ENCODE data around the gene PRSS38.

The PRSS38 gene

DNA sequence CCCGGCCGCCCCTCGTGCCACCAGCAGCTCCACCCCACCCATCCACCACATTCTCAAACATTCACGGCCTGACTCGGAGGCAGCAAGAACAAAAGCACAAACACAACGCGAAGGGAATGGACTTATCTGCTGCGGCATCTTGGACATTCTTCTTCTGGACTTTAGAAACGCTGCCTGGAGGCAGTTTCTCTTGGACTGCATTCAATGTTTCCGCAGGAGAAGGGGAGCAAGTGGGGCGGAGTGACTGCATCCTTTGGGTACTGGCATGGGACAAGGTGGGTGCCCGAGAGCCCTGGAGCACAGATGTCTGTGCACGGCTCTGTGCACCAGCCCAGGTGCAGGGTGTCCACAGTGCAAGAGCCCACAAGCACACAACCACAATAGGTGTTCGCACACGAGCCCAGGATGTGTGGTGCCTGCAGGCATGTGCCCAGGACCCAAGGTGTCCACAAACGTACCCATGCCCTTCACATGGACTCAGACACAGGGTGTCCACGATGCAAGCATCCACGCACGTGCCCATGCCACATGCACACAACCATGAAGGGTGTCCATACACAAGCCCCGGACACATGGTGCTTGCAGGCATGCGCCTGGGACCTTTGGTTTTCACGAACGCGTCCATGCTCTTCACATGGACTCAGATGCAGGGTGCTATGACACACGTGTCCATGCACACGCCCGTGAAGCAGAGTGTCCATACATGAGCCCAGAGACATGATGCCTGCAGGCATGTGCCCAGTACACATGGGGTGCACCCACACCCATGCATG is 78.7 kb downstream of the PRSS38 start:
- in situ Hi-C loops (cut with MboI; ENCODE audit: low sequenced_read_pairs), result no loop called here

- in situ Hi-C loops (cut with MboI; ENCODE audit: low sequenced_read_pairs), result no loop called here
Measured at GRCh38 chr1:227894831-227895451, 79.5 kb downstream of the PRSS38 start.

Data from hTERT RPE-1 (cell line).